K562 treated with DMSO at 1 percent for 12 hours (cell line): ENCODE data around the gene IQSEC3. TPM values are rescaled to one million over a fixed set of nuclear protein-coding genes. Genes with fewer than 3 reads are reported as not detected.

ENCODE experiments used
- total RNA-seq: library from RNA; unstranded; fragments of 300-600 nt; gene quantifications from 2 replicates; pipeline ENCODE4 v1.2.3, GENCODE V29; 2022; ENCODE audit not compliant: insufficient read depth

IQSEC3 gene
- 0.14 and 0.27 TPM in 2 replicates for total RNA-seq

DNA sequence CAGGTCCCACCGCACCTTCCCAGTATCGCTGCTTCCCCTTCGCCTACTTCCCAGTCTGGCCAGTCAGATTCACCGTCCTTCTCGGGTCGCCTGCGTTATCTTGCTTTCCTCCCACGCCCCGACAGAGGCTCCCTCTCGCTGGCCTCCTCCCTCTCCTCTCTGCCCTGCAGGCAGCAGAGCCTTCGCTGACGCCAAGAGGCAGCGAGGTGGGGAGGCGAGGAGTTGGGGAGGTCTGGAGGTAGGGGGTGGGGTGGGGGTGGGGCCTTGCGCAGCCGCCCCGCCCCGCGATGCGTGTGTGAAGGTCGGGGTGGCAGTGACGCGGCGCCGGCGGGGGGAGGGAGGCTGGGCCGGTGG lies at the start of gene IQSEC3:
TSS of gene IQSEC3 (plus strand) at position 340 of the 354 bp plus-strand sequence. CDS start 116 bp downstream, outside the sequence.

GRCh38 chr12:214003-214741 lies 147.6 kb downstream of the IQSEC3 start, which contains the start of gene SLC6A12:
TSS of gene SLC6A12 (minus strand) at chr12:214157. CDS start at chr12:209986, 4,171 bp downstream.

Other genes with a start within 250 kb of the IQSEC3 start
- gene SLC6A12, start 147.4 kb downstream of the IQSEC3 start, total RNA-seq: not detected in 2 replicates
- gene SLC6A13, start 196.1 kb downstream of the IQSEC3 start, total RNA-seq: 1.0 TPM in 1 of 2 replicates, not detected in the other